DMS114 treated with DMSO at 0.1 percent for 48 hours (cell line): Measurements from ENCODE around the gene ALDH1L2.

Source experiments
- DNase-seq: peaks from one replicate; lab custom pipeline; 2025; ENCODE audit not compliant: unreplicated experiment; lab: John Stamatoyannopoulos, UW

Gene ALDH1L2

GRCh38 chr12:105083551-105084105 lies 630 bp downstream of the ALDH1L2 start:
- DNase-seq: peak; percentile 50

GRCh38 chr12:105083031-105083430 lies 1.2 kb downstream of the ALDH1L2 start:
- DNase-seq: no peak

GRCh38 chr12:105078712-105079570 lies 5.3 kb downstream of the ALDH1L2 start:
- DNase-seq: no peak

- DNase-seq: no peak
These were observed 6.8 kb downstream of the ALDH1L2 start for GRCh38 chr12:105077435-105077834.

GRCh38 chr12:105076913-105077312 lies 7.3 kb downstream of the ALDH1L2 start:
- DNase-seq: no peak

DNA sequence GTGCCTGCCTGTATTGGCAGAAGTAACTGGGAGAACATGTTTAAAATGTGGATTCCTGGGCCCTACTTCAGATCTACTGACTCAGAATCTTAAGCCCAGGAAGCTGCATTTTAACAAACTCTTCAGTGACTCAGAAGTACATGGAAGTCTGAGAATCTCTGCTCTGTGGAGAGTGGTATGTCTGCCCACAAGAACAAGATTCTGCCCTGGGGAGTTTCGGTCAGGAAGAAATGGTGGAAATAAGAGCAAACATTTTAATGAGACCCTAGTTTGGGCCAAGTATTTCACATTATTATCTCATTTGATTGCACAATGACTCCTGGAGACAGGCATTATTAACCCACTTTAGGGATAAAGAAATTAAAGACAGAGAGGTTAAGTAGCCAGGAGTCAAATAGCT lies 8.2 kb downstream of the ALDH1L2 start:
- DNase-seq: no peak

GRCh38 chr12:105072888-105073488 lies 11.3 kb downstream of the ALDH1L2 start:
- no peak for DNase-seq

GRCh38 chr12:105071981-105072380 lies 12.3 kb downstream of the ALDH1L2 start:
- DNase-seq: no peak

DNA sequence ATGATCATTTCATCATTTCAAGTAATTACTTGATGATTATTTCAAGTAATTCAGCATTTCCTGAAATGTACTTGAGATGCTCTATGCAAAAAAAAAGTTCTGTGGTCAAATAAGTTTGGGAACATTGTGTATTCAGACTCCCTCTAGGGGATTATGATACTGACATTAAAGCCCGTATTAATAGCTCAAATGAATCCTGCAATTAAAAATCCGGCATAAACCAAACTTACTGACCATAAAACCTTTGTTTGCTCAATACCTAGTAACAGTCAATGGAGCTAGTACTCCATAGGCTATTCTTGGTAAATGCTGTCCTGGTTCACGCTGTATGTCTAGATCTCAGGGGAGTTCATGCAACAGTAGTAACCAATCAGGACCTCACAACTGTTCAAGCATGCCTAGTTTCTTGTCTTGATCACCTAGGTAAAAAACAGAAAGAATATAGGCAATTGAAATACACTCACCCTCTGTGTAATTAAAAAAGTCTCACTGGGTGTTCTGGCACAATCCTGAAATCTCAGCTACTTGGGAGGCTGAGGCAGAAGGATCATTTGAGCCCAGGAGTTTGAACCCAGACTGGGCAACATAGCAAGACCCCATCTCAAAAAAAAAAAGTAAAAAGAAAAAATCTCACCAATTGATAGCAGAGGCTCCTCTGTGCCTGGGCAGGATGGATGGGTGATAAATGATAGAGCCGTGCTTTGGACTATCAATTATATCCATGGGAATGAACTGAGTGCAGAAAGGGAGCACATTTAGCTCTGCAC lies 14.1 kb downstream of the ALDH1L2 start:
- no peak for DNase-seq

DNA sequence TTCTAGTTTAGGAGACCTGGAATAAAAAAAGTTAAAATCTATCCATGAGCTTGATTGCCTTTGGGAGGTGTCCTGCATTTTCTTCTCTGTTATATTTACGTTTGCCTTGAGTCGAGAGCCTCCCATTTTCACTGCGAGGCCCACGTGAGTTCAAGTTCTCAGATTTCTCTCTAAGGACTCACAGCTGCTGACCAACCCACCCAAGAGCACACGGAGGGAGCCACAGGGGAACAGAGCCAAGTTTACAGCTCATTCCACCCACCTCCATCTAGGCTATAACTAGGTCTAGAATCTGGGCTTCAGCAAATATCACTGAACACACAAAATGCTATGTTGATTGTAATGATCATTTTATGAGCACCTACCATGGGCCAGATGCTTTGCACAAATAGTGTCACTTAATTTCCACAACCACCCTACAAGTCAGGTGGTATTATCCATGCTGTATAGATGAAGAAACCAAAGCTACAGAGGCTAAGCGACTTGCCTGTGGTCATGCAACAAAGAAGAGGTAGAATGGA lies 16.7 kb downstream of the ALDH1L2 start:
- DNase-seq: no peak

- no peak for DNase-seq
These were observed 19.6 kb downstream of the ALDH1L2 start for GRCh38 chr12:105064564-105065178.

DNA sequence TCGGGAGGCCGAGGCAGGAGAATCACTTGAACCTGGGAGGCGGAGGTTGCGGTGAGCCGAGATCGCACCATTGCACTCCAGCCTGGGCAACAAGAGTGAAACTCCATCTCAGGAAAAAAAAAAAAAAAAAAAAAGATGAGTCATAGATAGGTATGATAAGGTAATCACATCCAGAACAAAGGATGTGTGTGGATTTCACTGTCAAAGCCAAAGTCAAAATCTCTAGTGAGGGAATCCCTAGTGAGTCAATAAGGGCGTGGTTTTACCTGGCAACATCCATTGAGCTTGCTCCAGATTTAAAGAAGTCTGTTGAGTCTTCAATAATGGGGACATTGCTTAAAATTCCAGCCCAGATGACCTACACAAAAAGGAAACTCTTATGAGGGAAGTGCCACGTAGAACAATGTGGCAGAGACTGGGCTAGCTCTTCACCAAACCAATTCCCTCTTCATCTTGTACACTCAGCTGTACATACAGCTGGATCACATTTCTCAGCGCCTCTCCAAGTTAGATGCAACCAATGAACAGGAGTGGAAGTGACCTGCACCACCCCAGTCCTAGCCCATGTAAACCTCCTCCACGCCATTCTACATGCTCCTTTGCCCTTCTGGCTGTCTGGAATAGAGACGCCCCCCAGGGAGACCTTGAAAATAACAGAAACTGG lies 23.4 kb downstream of the ALDH1L2 start:
- DNase-seq: no peak

DNA sequence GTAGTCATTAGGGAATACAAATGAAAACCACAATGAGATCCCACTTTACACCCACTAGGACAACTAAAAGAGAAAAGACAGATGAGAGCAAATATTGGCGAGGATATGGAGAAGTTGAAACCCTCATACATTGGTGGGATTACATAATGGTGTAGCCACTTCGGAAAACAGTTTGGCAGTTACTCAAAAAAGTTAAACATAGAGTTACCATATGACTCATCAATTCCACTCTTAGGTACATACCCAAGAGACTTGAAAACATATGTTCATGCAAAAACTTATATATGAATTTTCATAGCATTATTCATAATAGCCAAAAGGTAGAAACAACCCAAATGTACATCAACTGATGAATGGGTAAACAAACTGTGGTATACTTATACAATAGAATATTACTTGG lies 27.1 kb downstream of the ALDH1L2 start:
- DNase-seq: no peak

GRCh38 chr12:105053116-105053572 lies 31.1 kb downstream of the ALDH1L2 start:
- peak; percentile 60 for DNase-seq

- DNase-seq: no peak
These were observed 32.3 kb downstream of the ALDH1L2 start for GRCh38 chr12:105051981-105052380.

- no peak for DNase-seq
These were observed 35.9 kb downstream of the ALDH1L2 start for GRCh38 chr12:105048315-105048714.

DNA sequence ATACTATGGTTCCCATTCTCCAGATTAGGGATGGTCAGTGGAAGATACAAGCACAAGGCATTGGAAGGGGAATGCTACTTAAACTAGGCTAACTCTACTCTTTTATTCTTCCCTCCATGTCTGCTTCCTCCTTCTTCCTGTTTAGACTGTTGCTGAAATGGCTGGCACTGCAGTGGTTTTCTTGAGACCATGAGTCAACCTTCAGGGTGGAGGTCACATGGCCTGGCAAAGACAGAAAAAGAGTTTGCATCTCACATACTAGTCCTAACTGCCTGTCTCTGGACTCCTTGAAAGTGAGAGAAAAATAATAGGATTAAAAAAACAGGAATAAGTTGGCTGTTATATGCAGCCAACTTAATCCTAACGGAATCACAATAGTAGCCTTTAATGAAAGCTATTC lies 37.0 kb downstream of the ALDH1L2 start:
- no peak for DNase-seq

DNA sequence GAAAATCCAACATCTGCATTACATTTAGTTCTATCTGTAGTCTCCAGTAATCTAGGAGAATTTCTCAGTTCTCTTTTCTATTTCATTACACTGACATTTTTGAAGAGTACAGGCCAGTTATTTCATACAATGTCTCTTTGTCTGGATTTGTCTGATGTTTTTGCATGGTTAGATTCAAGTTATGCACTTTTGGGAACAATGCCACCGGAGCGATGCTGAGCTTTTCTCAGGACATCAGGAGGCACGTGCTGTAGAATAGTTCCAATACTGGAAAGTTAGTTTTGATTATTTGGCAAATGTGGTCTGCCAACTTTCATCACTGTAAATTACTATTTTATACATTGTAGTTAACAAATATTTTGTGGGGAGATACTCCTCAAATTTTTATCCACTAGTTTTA lies 43.1 kb downstream of the ALDH1L2 start:
- no peak for DNase-seq

GRCh38 chr12:105040476-105040875 lies 43.8 kb downstream of the ALDH1L2 start:
- no peak for DNase-seq

DNA sequence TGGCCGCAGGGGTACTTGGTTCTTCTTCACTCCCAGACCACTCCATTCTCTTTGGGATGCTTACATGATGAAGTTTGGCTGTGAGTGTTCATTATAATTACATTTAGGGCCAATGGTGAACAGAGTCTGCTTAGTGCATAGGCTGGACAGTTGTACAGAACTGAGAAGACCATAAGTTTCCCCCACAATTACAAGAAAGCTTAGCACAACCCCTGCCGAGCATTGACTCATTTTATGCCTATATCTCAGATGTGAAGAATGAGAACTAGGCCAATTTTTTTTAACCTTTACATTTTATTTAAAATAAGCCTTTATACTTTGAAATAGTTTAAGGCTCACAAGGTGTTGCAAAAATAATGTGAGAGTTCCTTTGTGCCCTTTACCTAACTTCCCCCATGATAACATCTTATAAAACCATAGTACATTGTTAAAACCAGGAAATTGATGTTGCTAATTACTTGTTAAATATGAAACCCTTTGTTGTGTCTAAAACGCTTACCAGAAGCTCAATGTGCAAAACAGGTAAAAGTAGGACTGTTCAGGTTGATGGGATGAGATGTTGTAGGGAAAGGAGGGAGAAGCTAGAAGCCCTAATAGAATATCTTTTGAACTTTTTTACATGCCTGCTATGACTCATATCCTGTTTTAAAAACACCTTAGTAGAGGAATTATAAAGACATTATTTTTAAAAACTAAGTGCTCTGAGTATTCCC lies 47.2 kb downstream of the ALDH1L2 start:
- no peak for DNase-seq
